ENCODE measurements around the gene SPECC1L. TPM values are rescaled to one million over a fixed set of nuclear protein-coding genes. Genes with fewer than 3 reads are reported as not detected.

Gene SPECC1L
- total and polyA plus RNA-seq, 5 donors from 2014 or later, result 4.1 to 39.6 (median 5.8) TPM

- H3K27me3 ChIP-seq (ENCODE audit: control insufficient read depth, insufficient read depth, low read length), result no peaks in the 10 kb centered on the region
- H3K9me3 ChIP-seq (ENCODE audit: control insufficient read depth in 2 of 2, low read length in 2 of 2), result no peaks in the 10 kb centered on the region
- ATAC-seq (ENCODE audit: low read depth in 2 of 2) (no peak), DNase-seq (no peak)
- Mint-ChIP-seq H3K27ac (peak overlapping the region; percentile 14 to 44 (median 36)), H3K36me3 (peaks cover 23% of the 10 kb centered on the region), H3K9me3 (no peaks in the 10 kb centered on the region), H3K27me3 (no peaks in the 10 kb centered on the region), H3K4me1 (peaks cover 4 to 22% (median 16%) of the 10 kb centered on the region in 4 donors), H3K4me3 (no peak overlapping the region)
- H3K4me3 ChIP-seq (ENCODE audit: low read depth, low read length), result no peak overlapping the region
- no peaks in the 10 kb centered on the region for H3K4me1 ChIP-seq (ENCODE audit: control insufficient read depth, insufficient read depth, low read length, poor library complexity, severe bottlenecking)
- no peak overlapping the region for H3K27ac ChIP-seq (ENCODE audit: insufficient read depth, low read length, poor library complexity, severe bottlenecking)
- peaks cover 18% of the 10 kb centered on the region for H3K36me3 ChIP-seq (ENCODE audit: control insufficient read depth, insufficient read depth, low read length)
These were observed 129.5 kb downstream of the SPECC1L start for GRCh38 chr22:24400034-24400725.

- Histone ChIP-seq H3K27ac (ENCODE audit: insufficient read depth, low read length, poor library complexity, severe bottlenecking) (no peak overlapping the region), H3K9me3 (ENCODE audit: control insufficient read depth in 2 of 2, low read length in 2 of 2) (no peaks in the 10 kb centered on the region), H3K4me3 (ENCODE audit: low read depth, low read length) (peak overlapping the region; percentile 49), H3K27me3 (ENCODE audit: control insufficient read depth, insufficient read depth, low read length) (no peaks in the 10 kb centered on the region), H3K4me1 (ENCODE audit: control insufficient read depth, insufficient read depth, low read length, poor library complexity, severe bottlenecking) (no peaks in the 10 kb centered on the region), H3K36me3 (ENCODE audit: control insufficient read depth, insufficient read depth, low read length) (peaks cover 20% of the 10 kb centered on the region)
- Mint-ChIP-seq H3K36me3 (peaks cover 17% of the 10 kb centered on the region), H3K4me1 (peaks cover 4 to 23% (median 16%) of the 10 kb centered on the region in 4 donors), H3K27ac (peak overlapping the region; percentile 15 to 47 (median 44)), H3K27me3 (no peaks in the 10 kb centered on the region), H3K9me3 (no peaks in the 10 kb centered on the region), H3K4me3 (peak overlapping the region; percentile 16 to 73 (median 29))
- ATAC-seq (ENCODE audit: low read depth in 2 of 2) (no peak), DNase-seq (peak in 1 of 3 donors; percentile 44)
These were observed 130.3 kb downstream of the SPECC1L start for GRCh38 chr22:24400726-24401596.

- H3K9me3 ChIP-seq (ENCODE audit: control insufficient read depth in 2 of 2, low read length in 2 of 2), result no peaks in the 10 kb centered on the region
- ATAC-seq (ENCODE audit: low read depth in 2 of 2) (no peak), DNase-seq (no peak)
- Mint-ChIP-seq H3K4me3 (no peak overlapping the region), H3K27me3 (no peaks in the 10 kb centered on the region), H3K9me3 (no peaks in the 10 kb centered on the region), H3K36me3 (peaks cover 11% of the 10 kb centered on the region), H3K4me1 (peaks cover 4 to 25% (median 16%) of the 10 kb centered on the region in 4 donors), H3K27ac (peak overlapping the region in 2 of 3 donors; percentile 36 to 65)
- H3K27me3 ChIP-seq (ENCODE audit: control insufficient read depth, insufficient read depth, low read length), result no peaks in the 10 kb centered on the region
- H3K36me3 ChIP-seq (ENCODE audit: control insufficient read depth, insufficient read depth, low read length), result peaks cover 15% of the 10 kb centered on the region
- no peak overlapping the region for H3K4me3 ChIP-seq (ENCODE audit: low read depth, low read length)
- no peak overlapping the region for H3K27ac ChIP-seq (ENCODE audit: insufficient read depth, low read length, poor library complexity, severe bottlenecking)
- H3K4me1 ChIP-seq (ENCODE audit: control insufficient read depth, insufficient read depth, low read length, poor library complexity, severe bottlenecking), result no peaks in the 10 kb centered on the region
These were observed 131.3 kb downstream of the SPECC1L start for GRCh38 chr22:24401931-24402367.

GRCh38 chr22:24402460-24403192, 132.0 kb downstream of the SPECC1L start:
- H3K36me3 ChIP-seq (ENCODE audit: control insufficient read depth, insufficient read depth, low read length), result peaks cover 11% of the 10 kb centered on the region
- H3K4me3 ChIP-seq (ENCODE audit: low read depth, low read length), result no peak overlapping the region
- Mint-ChIP-seq H3K4me1 (peaks cover 4 to 32% (median 18%) of the 10 kb centered on the region in 4 donors), H3K27me3 (no peaks in the 10 kb centered on the region), H3K36me3 (peaks cover 11% of the 10 kb centered on the region), H3K4me3 (no peak overlapping the region), H3K9me3 (no peaks in the 10 kb centered on the region), H3K27ac (peak overlapping the region; percentile 36 to 74 (median 65))
- H3K27ac ChIP-seq (ENCODE audit: insufficient read depth, low read length, poor library complexity, severe bottlenecking), result no peak overlapping the region
- H3K27me3 ChIP-seq (ENCODE audit: control insufficient read depth, insufficient read depth, low read length), result no peaks in the 10 kb centered on the region
- H3K9me3 ChIP-seq (ENCODE audit: control insufficient read depth in 2 of 2, low read length in 2 of 2), result no peaks in the 10 kb centered on the region
- ATAC-seq (ENCODE audit: low read depth in 2 of 2), result peak; percentile 38 to 49
- H3K4me1 ChIP-seq (ENCODE audit: control insufficient read depth, insufficient read depth, low read length, poor library complexity, severe bottlenecking), result peaks cover 4% of the 10 kb centered on the region
- DNase-seq, result no peak

DNA sequence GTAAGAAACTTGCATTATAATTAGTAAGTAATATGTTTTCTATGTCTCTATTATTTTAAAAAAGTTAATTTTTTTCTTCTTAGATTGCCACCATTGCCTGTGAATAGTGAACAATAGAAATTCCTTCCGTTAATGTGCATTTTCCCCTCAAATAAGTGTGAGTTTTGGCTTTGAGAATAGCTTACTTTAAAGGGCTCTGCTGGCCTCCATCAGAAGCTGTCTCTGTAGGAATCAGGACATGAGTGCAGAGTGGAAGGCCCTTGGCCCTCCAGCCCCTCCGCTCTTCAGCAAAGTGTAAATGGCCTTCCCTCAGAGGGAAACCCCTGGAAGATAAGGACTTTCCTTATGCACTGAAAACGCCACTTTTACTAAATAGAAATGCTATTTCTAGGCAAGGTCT, 132.7 kb downstream of the SPECC1L start:
- peaks cover 4% of the 10 kb centered on the region for H3K36me3 Mint-ChIP-seq
- peaks cover 4 to 35% (median 14%) of the 10 kb centered on the region in 4 donors for H3K4me1 Mint-ChIP-seq
- H3K9me3 Mint-ChIP-seq, result no peaks in the 10 kb centered on the region

GRCh38 chr22:24404561-24405275, 134.1 kb downstream of the SPECC1L start:
- Histone ChIP-seq H3K9me3 (ENCODE audit: control insufficient read depth in 2 of 2, low read length in 2 of 2) (no peaks in the 10 kb centered on the region), H3K4me3 (ENCODE audit: low read depth, low read length) (no peak overlapping the region), H3K27ac (ENCODE audit: insufficient read depth, low read length, poor library complexity, severe bottlenecking) (no peak overlapping the region), H3K27me3 (ENCODE audit: control insufficient read depth, insufficient read depth, low read length) (no peaks in the 10 kb centered on the region), H3K4me1 (ENCODE audit: control insufficient read depth, insufficient read depth, low read length, poor library complexity, severe bottlenecking) (peaks cover 5% of the 10 kb centered on the region), H3K36me3 (ENCODE audit: control insufficient read depth, insufficient read depth, low read length) (peaks cover 8% of the 10 kb centered on the region)
- Mint-ChIP-seq H3K36me3 (peaks cover 4% of the 10 kb centered on the region), H3K4me3 (no peak overlapping the region), H3K27ac (peak overlapping the region in 1 of 3 donors; percentile 67), H3K27me3 (no peaks in the 10 kb centered on the region), H3K9me3 (no peaks in the 10 kb centered on the region), H3K4me1 (peaks cover 4 to 37% (median 14%) of the 10 kb centered on the region in 4 donors)
- DNase-seq (no peak), ATAC-seq (ENCODE audit: low read depth in 2 of 2) (no peak)

More for the DNA sequence above, 132.7 kb downstream of the SPECC1L start:
- Mint-ChIP-seq H3K27me3 (no peaks in the 10 kb centered on the region), H3K27ac (peak overlapping the region in 1 of 3 donors; percentile 22), H3K4me3 (no peak overlapping the region)
- no peak for DNase-seq
- Histone ChIP-seq H3K4me3 (ENCODE audit: low read depth, low read length) (no peak overlapping the region), H3K4me1 (ENCODE audit: control insufficient read depth, insufficient read depth, low read length, poor library complexity, severe bottlenecking) (peaks cover 4% of the 10 kb centered on the region), H3K27me3 (ENCODE audit: control insufficient read depth, insufficient read depth, low read length) (no peaks in the 10 kb centered on the region), H3K27ac (ENCODE audit: insufficient read depth, low read length, poor library complexity, severe bottlenecking) (no peak overlapping the region), H3K9me3 (ENCODE audit: control insufficient read depth in 2 of 2, low read length in 2 of 2) (no peaks in the 10 kb centered on the region), H3K36me3 (ENCODE audit: control insufficient read depth, insufficient read depth, low read length) (peaks cover 11% of the 10 kb centered on the region)
- no peak for ATAC-seq (ENCODE audit: low read depth in 2 of 2)
